ENCODE results near the gene TSPOAP1.
A peak's percentile ranks its signal among the peaks of the same experiment; 100 is the strongest.

The TSPOAP1 gene

GRCh38 chr17:58328195-58329034 is at the start of gene TSPOAP1:
TSS of gene TSPOAP1 (minus strand) at chr17:58328795. CDS start at chr17:58327920, 875 bp downstream.
- ChIA-PET CTCF (interaction anchor here (0.7 to 3.9 kb wide), 6 partner anchors 9 to 79 kb away, joined by 3 to 42 read pairs (median 6); no protein-coding TSS in a partner anchor), POLR2A (interaction anchor here (0.9 to 4.1 kb wide), 5 partner anchors 10 to 191 kb away, joined by 3 to 39 read pairs (median 4); no protein-coding TSS in a partner anchor)
- peak; percentile 75 for DNase-seq (ENCODE audit: extremely low spot score)
- no peak for TF ChIP-seq CTCF (IDR thresholded peaks at IDR 0.05; ENCODE audit: control extremely low read depth, extremely low read depth, low read depth, missing control alignments)

GRCh38 chr17:58377661-58378060 is 49.1 kb upstream of the TSPOAP1 start:
- CTCF ChIA-PET = interaction anchor here (0.9 to 4.0 kb wide), 4 partner anchors 15 to 128 kb away, joined by 3 to 13 read pairs (median 4); no protein-coding TSS in a partner anchor
- no peak for DNase-seq (ENCODE audit: extremely low spot score)
- POLR2A ChIA-PET = no interaction called here
- TF ChIP-seq CTCF (IDR thresholded peaks at IDR 0.05; ENCODE audit: control extremely low read depth, extremely low read depth, low read depth, missing control alignments) = no peak

GRCh38 chr17:58377093-58377601 is 48.6 kb upstream of the TSPOAP1 start:
- no peak for TF ChIP-seq CTCF (IDR thresholded peaks at IDR 0.05; ENCODE audit: control extremely low read depth, extremely low read depth, low read depth, missing control alignments)
- DNase-seq (ENCODE audit: extremely low spot score) = no peak
- CTCF ChIA-PET = interaction anchor here (1.3 to 4.0 kb wide), 3 partner anchors 14 to 128 kb away, joined by 3 to 13 read pairs (median 5); no protein-coding TSS in a partner anchor
- POLR2A ChIA-PET = no interaction called here

GRCh38 chr17:58376472-58377000 is 47.9 kb upstream of the TSPOAP1 start:
- ChIA-PET CTCF (interaction anchor here (2.0 kb wide), 1 partner anchor 127 kb away, joined by 5 read pairs; no protein-coding TSS in a partner anchor), POLR2A (no interaction called here)
- no peak for TF ChIP-seq CTCF (IDR thresholded peaks at IDR 0.05; ENCODE audit: control extremely low read depth, extremely low read depth, low read depth, missing control alignments)
- no peak for DNase-seq (ENCODE audit: extremely low spot score)

- CTCF ChIA-PET = interaction anchor here (2.0 kb wide), 1 partner anchor 126 kb away, joined by 5 read pairs; no protein-coding TSS in a partner anchor
- POLR2A ChIA-PET = no interaction called here
- DNase-seq (ENCODE audit: extremely low spot score) = no peak
- TF ChIP-seq CTCF (IDR thresholded peaks at IDR 0.05; ENCODE audit: control extremely low read depth, extremely low read depth, low read depth, missing control alignments) = no peak
Measured at GRCh38 chr17:58375811-58376210, 47.2 kb upstream of the TSPOAP1 start.

- POLR2A ChIA-PET = no interaction called here
- DNase-seq (ENCODE audit: extremely low spot score) = no peak
- CTCF ChIA-PET = interaction anchor here (1.0 kb wide), 1 partner anchor 11 kb away, joined by 4 read pairs; no protein-coding TSS in a partner anchor
- no peak for TF ChIP-seq CTCF (IDR thresholded peaks at IDR 0.05; ENCODE audit: control extremely low read depth, extremely low read depth, low read depth, missing control alignments)
Measured at GRCh38 chr17:58375256-58375655, 46.7 kb upstream of the TSPOAP1 start.

Measured in GM10248 (cell line).